ENCODE measurements around the gene UTP25.
"Not testable (repeated sequence)": the region's sequence is repeated elsewhere in the genome, so short reads cannot be mapped to it uniquely, and the experiment has no call there.

DNA sequence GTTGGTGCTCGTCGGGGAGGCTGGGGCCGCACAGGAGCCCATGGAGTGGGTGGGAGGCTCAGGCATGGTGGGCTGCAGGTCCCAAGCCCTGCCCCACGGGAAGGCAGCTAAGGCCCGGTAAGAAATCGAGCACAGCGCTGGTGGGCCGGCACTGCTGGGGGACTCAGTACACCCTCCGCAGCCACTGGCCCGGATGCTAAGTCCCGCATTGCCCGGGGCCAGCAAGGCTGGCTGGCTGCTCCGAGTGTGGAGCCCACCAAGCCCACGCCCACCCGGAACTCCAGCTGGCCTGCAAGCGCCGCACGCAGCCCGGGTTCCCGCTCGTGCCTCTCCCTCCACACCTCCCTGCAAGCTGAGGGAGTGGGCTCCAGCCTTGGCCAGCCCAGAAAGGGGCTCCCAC lies 71.1 kb downstream of the UTP25 start:
- not testable (repeated sequence) for TF ChIP-seq YY1 (IDR thresholded peaks at IDR 0.05; ENCODE audit: insufficient read depth, insufficient read length); ZNF274 (IDR thresholded peaks at IDR 0.05; ENCODE audit: low read depth, low read length)

All from NT2/D1 (cell line).